Loucy (cell line): ENCODE results near the gene DIDO1.
A peak's percentile ranks its signal among the peaks of the same experiment; 100 is the strongest.

Experiments used
- H2AFZ ChIP-seq: fragments of 200-600 bp; sonication (generic); 2 replicates; pipeline ENCODE4 v1.6.0; 2016; ENCODE audit warnings: antibody characterized with exemption, mild to moderate bottlenecking, low read length, moderate library complexity
- H3F3A ChIP-seq: fragments of 200-600 bp; 2 replicates; pipeline ENCODE4 v1.6.0; 2016; ENCODE audit warnings: antibody characterized with exemption, low read depth, mild to moderate bottlenecking
- H3K27me3 ChIP-seq: fragments of 200-600 bp; sonication (generic); 2 replicates; pipeline ENCODE4 v1.6.1; 2014; ENCODE audit warnings: low read length, mild to moderate bottlenecking; ENCODE audit not compliant: insufficient read depth, poor library complexity, severe bottlenecking
- H3K36me3 ChIP-seq: fragments of 200-600 bp; sonication (generic); 2 replicates; pipeline ENCODE4 v1.6.1; 2016; ENCODE audit warnings: low read length; ENCODE audit not compliant: insufficient read depth
- H3K4me1 ChIP-seq: fragments of 200-600 bp; sonication (generic); 2 replicates; pipeline ENCODE4 v1.5.1; 2014; ENCODE audit warnings: low read length, mild to moderate bottlenecking; ENCODE audit not compliant: insufficient read depth, poor library complexity, severe bottlenecking
- H3K4me2 ChIP-seq: fragments of 200-600 bp; sonication (generic); 2 replicates; pipeline ENCODE4 v1.6.0; 2014; ENCODE audit warnings: antibody characterized with exemption, low read length, low read depth, mild to moderate bottlenecking; ENCODE audit not compliant: poor library complexity, severe bottlenecking
- H3K4me3 ChIP-seq: fragments of 200-600 bp; sonication (generic); 2 replicates; pipeline ENCODE4 v1.5.1; 2014; ENCODE audit warnings: low read length, mild to moderate bottlenecking, mixed read lengths; ENCODE audit not compliant: poor library complexity, severe bottlenecking
- H3K79me2 ChIP-seq: fragments of 200-600 bp; sonication (generic); 2 replicates; pipeline ENCODE4 v1.6.1; 2014; ENCODE audit warnings: low read length; ENCODE audit not compliant: insufficient read depth
- H3K9ac ChIP-seq: fragments of 200-600 bp; sonication (generic); 2 replicates; pipeline ENCODE4 v1.6.0; 2014; ENCODE audit warnings: mild to moderate bottlenecking, low read depth, low read length, moderate library complexity; ENCODE audit not compliant: poor library complexity, severe bottlenecking
- H3K9me2 ChIP-seq: fragments of 200-600 bp; sonication (generic); replicated peaks from 2 replicates; pipeline ENCODE4 v1.6.1; 2016; ENCODE audit warnings: low read depth, low read length, mixed read lengths
- H3K9me3 ChIP-seq: fragments of 200-600 bp; sonication (generic); 2 replicates; pipeline ENCODE4 v1.6.1; 2014; ENCODE audit warnings: mild to moderate bottlenecking, antibody characterized with exemption, low read length, low read depth; ENCODE audit not compliant: insufficient read depth
- H4K20me1 ChIP-seq: fragments of 200-600 bp; sonication (generic); 2 replicates; pipeline ENCODE4 v1.6.0; 2014; ENCODE audit warnings: antibody characterized with exemption, low read length, mild to moderate bottlenecking; ENCODE audit not compliant: insufficient read depth, poor library complexity, severe bottlenecking
- EZH2phosphoT487 ChIP-seq: fragments of 200-600 bp; IDR thresholded peaks from 2 replicates; pipeline ENCODE4 v1.6.1; 2018; ENCODE audit warnings: antibody characterized with exemption, mild to moderate bottlenecking, moderate library complexity, borderline replicate concordance
- TF ChIP-seq, protein P1 (sequence below): fragments of 200-600 bp; sonication (generic); conservative IDR thresholded peaks from 2 replicates; pipeline ENCODE4 v1.5.1; 2014; ENCODE audit warnings: mild to moderate bottlenecking, antibody characterized with exemption, low read length

Gene DIDO1

DNA sequence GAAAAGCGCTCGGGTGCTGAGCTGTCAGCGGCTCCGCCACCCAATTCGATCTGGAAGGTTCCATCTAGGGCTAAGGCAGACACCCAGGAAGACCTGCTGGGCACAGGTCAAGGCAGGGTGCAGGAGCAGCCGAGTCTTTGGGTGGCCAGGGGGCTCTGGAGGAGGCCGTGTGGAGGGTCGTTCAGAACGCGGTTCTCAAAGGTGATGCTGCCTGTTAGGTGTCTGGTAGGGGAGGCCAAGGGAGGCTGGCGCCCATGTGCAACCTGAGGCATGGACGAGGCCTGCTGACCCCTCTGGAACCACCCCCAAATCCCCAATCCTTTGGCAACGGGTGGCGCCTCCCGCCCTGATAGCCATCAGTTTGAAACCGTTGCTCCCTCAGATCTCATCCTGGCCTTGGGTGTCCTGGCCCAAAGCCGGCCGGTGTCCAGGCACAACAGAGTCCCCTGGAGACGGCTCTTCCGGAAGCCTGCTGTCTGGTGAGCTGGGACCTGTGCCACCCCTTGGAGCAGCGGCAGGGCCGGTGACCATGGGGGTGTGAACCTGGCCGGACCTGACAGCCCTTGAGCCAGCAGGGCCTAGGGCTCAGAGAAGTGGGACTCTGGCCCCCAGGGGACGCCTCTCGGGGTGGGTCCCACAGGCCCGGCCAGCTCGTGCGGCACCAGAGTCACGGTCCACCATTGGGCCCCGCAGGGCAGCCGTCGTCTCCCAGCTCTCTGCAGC is 36.7 kb upstream of the DIDO1 start:
- Histone ChIP-seq H3K4me1 (peaks cover 30% of the 10 kb centered on the region), H3K9ac (no peak overlapping the region), H3K4me3 (no peak overlapping the region), H3K27me3 (no peaks in the 10 kb centered on the region), H3K4me2 (no peak overlapping the region), H4K20me1 (peaks cover 2% of the 10 kb centered on the region), H3K9me2 (no peaks in the 10 kb centered on the region), H3K79me2 (peaks cover 30% of the 10 kb centered on the region), H3K9me3 (no peaks in the 10 kb centered on the region), H2AFZ (no peak overlapping the region), H3F3A (no peaks in the 10 kb centered on the region), H3K36me3 (peaks cover 19% of the 10 kb centered on the region; the same call in 1 of the 2 replicates)
- no peak for TF ChIP-seq EZH2phosphoT487
- TF ChIP-seq, protein P1, sequence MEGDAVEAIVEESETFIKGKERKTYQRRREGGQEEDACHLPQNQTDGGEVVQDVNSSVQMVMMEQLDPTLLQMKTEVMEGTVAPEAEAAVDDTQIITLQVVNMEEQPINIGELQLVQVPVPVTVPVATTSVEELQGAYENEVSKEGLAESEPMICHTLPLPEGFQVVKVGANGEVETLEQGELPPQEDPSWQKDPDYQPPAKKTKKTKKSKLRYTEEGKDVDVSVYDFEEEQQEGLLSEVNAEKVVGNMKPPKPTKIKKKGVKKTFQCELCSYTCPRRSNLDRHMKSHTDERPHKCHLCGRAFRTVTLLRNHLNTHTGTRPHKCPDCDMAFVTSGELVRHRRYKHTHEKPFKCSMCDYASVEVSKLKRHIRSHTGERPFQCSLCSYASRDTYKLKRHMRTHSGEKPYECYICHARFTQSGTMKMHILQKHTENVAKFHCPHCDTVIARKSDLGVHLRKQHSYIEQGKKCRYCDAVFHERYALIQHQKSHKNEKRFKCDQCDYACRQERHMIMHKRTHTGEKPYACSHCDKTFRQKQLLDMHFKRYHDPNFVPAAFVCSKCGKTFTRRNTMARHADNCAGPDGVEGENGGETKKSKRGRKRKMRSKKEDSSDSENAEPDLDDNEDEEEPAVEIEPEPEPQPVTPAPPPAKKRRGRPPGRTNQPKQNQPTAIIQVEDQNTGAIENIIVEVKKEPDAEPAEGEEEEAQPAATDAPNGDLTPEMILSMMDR = no peak

DNA sequence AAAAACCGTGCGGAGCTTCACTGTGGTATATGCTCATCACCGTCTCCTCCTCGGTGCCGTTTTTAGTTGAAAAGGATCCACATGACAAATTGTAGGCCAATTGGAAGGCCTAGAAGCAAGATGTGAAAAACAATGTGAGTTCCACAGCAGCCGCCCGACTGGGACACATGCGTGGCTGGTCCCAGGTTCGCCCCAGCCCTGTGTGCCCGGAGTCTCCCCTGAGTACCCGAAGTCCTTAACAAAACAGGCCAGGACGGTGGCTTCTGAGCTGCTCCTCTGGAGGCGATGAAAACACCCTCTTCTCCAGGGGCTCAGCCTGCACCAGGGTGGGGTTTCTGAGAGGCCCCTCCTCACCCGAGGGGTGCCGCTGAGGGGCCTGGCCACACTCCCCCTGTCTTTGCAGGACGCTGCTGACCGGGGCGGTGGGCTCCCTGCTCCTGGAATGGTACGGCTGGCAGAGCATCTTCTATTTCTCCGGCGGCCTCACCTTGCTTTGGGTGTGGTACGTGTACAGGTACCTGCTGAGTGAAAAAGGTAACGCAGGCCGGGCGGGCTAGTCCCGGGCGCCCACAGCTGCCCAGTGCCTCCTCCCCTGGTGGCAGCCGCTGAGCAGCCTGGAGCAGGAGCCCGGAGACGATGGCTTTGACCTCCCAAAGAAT is 36.0 kb upstream of the DIDO1 start:
- TF ChIP-seq, protein P1 = no peak
- TF ChIP-seq EZH2phosphoT487 = no peak
- Histone ChIP-seq H3K36me3 (peaks cover 19% of the 10 kb centered on the region; the same call in 1 of the 2 replicates), H3K9me3 (no peaks in the 10 kb centered on the region), H3K79me2 (peaks cover 38% of the 10 kb centered on the region), H3F3A (no peaks in the 10 kb centered on the region), H2AFZ (no peak overlapping the region), H3K9me2 (no peaks in the 10 kb centered on the region), H3K9ac (peak overlapping the region; percentile 44), H3K4me2 (peak overlapping the region; percentile 42), H3K4me3 (no peak overlapping the region), H3K4me1 (peaks cover 36% of the 10 kb centered on the region), H4K20me1 (peaks cover 2% of the 10 kb centered on the region), H3K27me3 (no peaks in the 10 kb centered on the region)

DNA sequence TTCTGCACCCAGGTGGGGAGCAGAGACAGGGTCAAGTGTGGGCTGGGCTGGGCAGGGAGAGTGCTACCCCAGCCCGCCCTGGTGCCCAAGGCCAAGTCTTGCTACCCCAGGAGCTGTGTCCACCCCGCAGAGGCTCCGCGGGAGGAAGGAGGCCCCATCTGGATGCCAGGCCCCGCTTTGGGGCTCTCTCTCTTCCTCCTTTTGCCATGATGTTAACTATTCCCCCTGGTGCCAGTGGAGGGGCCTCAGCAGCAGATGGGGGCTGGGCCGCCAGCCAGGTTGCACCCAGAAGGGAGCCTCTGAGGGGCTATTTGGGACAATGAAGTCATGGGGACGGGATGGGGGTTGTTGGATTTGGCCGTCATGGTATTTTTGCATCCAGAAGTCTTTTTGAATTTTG is 35.5 kb upstream of the DIDO1 start:
- Histone ChIP-seq H3K27me3 (no peaks in the 10 kb centered on the region), H3F3A (no peaks in the 10 kb centered on the region), H3K9me2 (no peaks in the 10 kb centered on the region), H3K9me3 (no peaks in the 10 kb centered on the region), H3K36me3 (peaks cover 19% of the 10 kb centered on the region; the same call in 1 of the 2 replicates), H3K4me1 (peaks cover 36% of the 10 kb centered on the region), H4K20me1 (peaks cover 2% of the 10 kb centered on the region), H3K4me2 (peak overlapping the region; percentile 42), H3K9ac (peak overlapping the region; percentile 44), H2AFZ (no peak overlapping the region), H3K79me2 (peaks cover 41% of the 10 kb centered on the region), H3K4me3 (peak overlapping the region; percentile 60)
- TF ChIP-seq, protein P1 = no peak
- TF ChIP-seq EZH2phosphoT487 = no peak
